K562 treated with DMSO at 1 percent for 12 hours (cell line): ENCODE data around the gene OGFR. TPM values are rescaled to one million over a fixed set of nuclear protein-coding genes. Genes with fewer than 3 reads are reported as not detected.

ENCODE experiments used
- total RNA-seq: library from RNA; unstranded; fragments of 300-600 nt; gene quantifications from 2 replicates; pipeline ENCODE4 v1.2.3, GENCODE V29; 2022; ENCODE audit not compliant: insufficient read depth

The OGFR gene, protein sequence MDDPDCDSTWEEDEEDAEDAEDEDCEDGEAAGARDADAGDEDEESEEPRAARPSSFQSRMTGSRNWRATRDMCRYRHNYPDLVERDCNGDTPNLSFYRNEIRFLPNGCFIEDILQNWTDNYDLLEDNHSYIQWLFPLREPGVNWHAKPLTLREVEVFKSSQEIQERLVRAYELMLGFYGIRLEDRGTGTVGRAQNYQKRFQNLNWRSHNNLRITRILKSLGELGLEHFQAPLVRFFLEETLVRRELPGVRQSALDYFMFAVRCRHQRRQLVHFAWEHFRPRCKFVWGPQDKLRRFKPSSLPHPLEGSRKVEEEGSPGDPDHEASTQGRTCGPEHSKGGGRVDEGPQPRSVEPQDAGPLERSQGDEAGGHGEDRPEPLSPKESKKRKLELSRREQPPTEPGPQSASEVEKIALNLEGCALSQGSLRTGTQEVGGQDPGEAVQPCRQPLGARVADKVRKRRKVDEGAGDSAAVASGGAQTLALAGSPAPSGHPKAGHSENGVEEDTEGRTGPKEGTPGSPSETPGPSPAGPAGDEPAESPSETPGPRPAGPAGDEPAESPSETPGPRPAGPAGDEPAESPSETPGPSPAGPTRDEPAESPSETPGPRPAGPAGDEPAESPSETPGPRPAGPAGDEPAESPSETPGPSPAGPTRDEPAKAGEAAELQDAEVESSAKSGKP
- total RNA-seq: 33.6 and 36.1 TPM in 2 replicates

DNA sequence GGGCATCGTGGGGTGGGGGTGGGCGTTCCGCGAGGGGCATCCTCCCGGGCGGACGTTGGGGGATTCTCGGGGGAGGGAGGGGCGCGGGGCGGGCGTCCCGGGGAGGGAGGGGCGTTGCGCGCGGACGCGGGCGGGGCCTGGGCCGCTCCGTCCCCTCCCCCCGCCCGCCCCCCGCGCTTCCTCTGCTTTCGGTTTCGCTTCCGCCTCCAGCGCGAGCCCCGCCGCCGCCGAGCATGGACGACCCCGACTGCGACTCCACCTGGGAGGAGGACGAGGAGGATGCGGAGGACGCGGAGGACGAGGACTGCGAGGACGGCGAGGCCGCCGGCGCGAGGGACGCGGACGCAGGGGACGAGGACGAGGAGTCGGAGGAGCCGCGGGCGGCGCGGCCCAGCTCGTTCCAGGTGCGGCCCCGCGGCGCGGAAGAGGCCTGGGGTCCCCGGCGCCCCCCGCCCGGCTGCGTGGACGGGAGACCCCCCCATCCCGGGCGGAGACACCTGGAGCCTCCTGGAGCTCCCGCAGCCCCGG lies at the start of gene OGFR:
OGFR (plus strand) TSS at position 209 of the 528 bp plus-strand sequence; CDS start at position 234, 25 bp downstream.

DNA sequence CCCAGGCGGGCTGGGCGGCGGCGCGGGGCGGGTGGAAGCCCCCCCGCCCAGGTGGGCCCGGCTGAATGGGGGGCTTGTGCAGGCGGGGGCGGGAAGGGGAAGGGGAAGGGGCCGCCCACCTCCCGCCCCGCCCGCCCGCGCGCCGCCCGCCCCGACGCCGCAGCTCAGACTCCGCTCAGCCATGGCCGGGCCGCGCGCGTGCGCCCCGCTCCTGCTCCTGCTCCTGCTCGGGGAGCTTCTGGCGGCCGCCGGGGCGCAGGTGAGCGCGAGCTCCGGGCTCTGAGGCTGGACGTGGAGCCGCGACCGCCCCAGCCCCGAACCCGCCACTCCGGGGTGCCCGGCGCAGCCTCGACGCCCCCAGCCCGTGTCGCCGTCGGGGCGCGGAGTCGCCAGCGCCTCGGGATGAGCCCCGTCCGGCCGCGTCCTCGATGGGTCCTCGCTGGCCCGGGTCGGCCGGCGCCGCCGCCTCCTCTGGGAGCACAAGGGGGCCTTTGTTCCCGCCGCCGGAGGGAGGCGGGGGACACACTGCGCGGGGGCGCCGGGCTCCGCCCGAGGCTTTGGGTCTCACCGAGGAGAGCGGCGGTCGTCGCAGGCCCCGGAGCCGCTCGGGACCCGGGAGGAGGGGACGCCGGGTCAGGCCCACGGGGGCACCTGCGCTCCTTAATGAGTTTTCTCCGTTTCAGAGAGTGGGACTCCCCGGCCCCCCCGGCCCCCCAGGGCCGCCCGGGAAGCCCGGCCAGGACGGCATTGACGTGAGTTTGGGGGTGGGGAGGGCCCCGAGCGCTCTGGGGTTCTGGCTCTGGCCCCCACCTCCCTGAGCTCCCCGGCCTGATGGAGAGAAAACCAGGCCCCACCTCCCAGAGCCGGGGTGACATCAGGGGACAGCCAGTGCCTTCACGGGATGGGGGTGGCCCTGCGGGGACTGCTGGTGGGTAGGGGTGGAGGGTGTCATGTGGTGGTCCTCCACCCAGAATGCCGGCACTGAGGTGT lies 12.5 kb downstream of the OGFR start, which contains the start of gene COL9A3:
COL9A3 (plus strand) TSS at position 167 of the 990 bp plus-strand sequence; CDS start at position 182, 15 bp downstream.

DNA sequence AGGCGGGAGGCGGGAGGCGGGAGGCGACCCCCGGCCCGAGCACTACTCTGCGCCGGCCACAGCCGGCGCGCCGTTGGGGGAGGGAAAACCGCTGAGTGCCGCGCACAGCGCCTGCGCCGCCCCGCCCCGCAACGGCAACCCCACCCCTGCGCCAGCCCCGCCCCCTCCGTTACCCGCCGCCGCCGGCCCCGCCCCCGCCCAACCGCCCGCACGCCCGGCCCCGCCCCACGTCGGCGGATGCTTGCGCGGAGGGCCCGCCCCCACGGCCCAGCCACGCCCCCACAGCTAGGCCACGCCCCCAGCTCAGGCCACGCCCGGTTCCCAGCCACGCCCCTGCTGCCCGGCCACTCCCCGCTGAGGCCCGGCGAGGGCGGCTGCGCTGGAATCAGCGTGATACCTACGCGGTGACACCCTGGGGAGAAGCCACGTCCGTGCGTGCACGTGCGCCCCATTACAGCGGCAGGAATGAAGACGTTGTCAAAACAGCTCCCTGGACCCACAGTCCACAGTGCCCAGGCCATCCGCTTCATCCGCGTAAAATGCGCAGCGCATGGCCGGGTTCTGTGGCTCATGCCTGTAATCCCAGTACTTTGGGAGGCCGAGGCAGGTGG lies 57.2 kb downstream of the OGFR start, which contains the start of gene TCFL5:
TCFL5 (minus strand) TSS at position 97 of the 611 bp plus-strand sequence. CDS start 152 bp downstream, outside the sequence.

Other genes with a start within 250 kb of the OGFR start
- 0.60 and 2.0 TPM in 2 replicates for gene SLCO4A1, start 162.3 kb upstream of the OGFR start, total RNA-seq
- gene NTSR1, start 96.0 kb upstream of the OGFR start, total RNA-seq: not detected in 2 replicates
- gene MRGBP, start 8.4 kb upstream of the OGFR start, total RNA-seq: 11.6 and 12.8 TPM in 2 replicates
- gene COL9A3, start 12.2 kb downstream of the OGFR start, total RNA-seq: 1.5 and 2.5 TPM in 2 replicates
- 7.8 and 14.2 TPM in 2 replicates for gene TCFL5, start 57.0 kb downstream of the OGFR start, total RNA-seq
- 7.3 and 33.6 TPM in 2 replicates for gene DIDO1, start 121.7 kb downstream of the OGFR start, total RNA-seq
- 17.7 and 26.9 TPM in 2 replicates for gene GID8, start 133.3 kb downstream of the OGFR start, total RNA-seq
- gene SLC17A9, start 147.9 kb downstream of the OGFR start, total RNA-seq: not detected in 2 replicates
- gene BHLHE23, start 202.1 kb downstream of the OGFR start, total RNA-seq: not detected in 2 replicates